ENCODE results near the gene KDSR. TPM values are rescaled to one million over a fixed set of nuclear protein-coding genes. Genes with fewer than 3 reads are reported as not detected.

Gene KDSR
- total RNA-seq, 6 experiments from 2014 or later: 46.7 to 69.4 (median 57.1) TPM

DNA sequence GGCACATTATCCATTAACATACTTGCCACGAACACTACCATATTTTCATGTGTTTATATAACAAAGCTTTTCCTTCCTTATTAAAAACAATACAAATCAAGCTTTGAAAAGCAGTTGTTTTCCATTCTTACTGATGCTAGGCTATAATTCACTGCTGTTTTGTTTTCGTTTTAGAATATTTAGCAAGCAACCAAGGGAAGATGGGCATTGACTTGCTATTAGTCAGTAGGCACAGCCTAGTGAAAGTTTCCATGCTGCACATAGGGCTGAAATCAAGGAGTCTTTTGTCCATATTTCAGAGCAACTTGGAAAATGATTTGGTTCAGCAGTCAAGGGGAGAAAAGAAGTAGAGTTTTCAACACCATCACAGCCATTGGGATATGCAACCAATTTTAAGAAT, 78.7 kb downstream of the KDSR start:
- Mint-ChIP-seq H3K36me3 (ENCODE audit: low read depth) (no peaks in the 10 kb centered on the region), H3K27ac (no peak overlapping the region), H3K27me3 (ENCODE audit: insufficient read depth) (peaks cover 30% of the 10 kb centered on the region), H3K4me3 (no peak overlapping the region), H3K9me3 (no peaks in the 10 kb centered on the region), H3K4me1 (ENCODE audit: low read depth) (no peaks in the 10 kb centered on the region)
- TF ChIP-seq, protein P1, sequence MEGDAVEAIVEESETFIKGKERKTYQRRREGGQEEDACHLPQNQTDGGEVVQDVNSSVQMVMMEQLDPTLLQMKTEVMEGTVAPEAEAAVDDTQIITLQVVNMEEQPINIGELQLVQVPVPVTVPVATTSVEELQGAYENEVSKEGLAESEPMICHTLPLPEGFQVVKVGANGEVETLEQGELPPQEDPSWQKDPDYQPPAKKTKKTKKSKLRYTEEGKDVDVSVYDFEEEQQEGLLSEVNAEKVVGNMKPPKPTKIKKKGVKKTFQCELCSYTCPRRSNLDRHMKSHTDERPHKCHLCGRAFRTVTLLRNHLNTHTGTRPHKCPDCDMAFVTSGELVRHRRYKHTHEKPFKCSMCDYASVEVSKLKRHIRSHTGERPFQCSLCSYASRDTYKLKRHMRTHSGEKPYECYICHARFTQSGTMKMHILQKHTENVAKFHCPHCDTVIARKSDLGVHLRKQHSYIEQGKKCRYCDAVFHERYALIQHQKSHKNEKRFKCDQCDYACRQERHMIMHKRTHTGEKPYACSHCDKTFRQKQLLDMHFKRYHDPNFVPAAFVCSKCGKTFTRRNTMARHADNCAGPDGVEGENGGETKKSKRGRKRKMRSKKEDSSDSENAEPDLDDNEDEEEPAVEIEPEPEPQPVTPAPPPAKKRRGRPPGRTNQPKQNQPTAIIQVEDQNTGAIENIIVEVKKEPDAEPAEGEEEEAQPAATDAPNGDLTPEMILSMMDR (IDR thresholded peaks at IDR 0.05): no peak
- DNase-seq: no peak

DNA sequence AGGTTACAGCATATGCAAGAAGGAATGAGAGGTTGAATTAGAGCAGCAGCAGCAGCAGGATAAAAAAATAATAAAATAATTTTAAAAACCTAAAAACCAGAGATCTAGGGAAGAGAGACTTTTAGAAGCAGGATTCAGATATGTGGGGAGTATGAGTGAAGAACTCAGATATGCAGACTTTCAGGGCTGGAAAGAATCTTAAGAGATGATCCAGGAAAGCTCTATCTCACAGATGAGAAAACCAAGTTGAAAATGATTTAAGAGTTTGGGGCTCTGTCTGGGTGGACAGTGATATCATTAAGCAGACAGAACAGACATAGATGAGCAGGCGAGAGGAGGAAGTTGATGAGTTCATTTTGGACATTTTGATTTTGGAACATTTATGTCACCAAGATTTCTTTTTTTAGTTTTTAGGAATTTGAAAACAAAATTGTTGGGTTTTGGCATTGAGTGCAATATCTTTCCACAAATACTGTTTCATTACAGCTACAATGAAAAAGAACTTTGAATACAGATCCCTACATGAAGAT, 79.2 kb downstream of the KDSR start:
- H3K36me3 Mint-ChIP-seq (ENCODE audit: low read depth): no peaks in the 10 kb centered on the region
- H3K27me3 Mint-ChIP-seq (ENCODE audit: insufficient read depth): peaks cover 30% of the 10 kb centered on the region
- no peak overlapping the region for H3K4me3 Mint-ChIP-seq
- DNase-seq: no peak
- no peak overlapping the region for H3K27ac Mint-ChIP-seq
- no peaks in the 10 kb centered on the region for H3K9me3 Mint-ChIP-seq
- TF ChIP-seq, protein P1 (IDR thresholded peaks at IDR 0.05): no peak
- no peaks in the 10 kb centered on the region for H3K4me1 Mint-ChIP-seq (ENCODE audit: low read depth)

GRCh38 chr18:63286926-63287325, 80.1 kb downstream of the KDSR start:
- TF ChIP-seq, protein P1 (IDR thresholded peaks at IDR 0.05): no peak
- no peaks in the 10 kb centered on the region for H3K36me3 Mint-ChIP-seq (ENCODE audit: low read depth)
- no peaks in the 10 kb centered on the region for H3K9me3 Mint-ChIP-seq
- no peak overlapping the region for H3K4me3 Mint-ChIP-seq
- H3K27me3 Mint-ChIP-seq (ENCODE audit: insufficient read depth): peaks cover 30% of the 10 kb centered on the region
- DNase-seq: no peak
- no peak overlapping the region for H3K27ac Mint-ChIP-seq
- no peaks in the 10 kb centered on the region for H3K4me1 Mint-ChIP-seq (ENCODE audit: low read depth)

GRCh38 chr18:63284827-63285733, 81.9 kb downstream of the KDSR start:
- H3K36me3 Mint-ChIP-seq (ENCODE audit: low read depth): no peaks in the 10 kb centered on the region
- H3K9me3 Mint-ChIP-seq: no peaks in the 10 kb centered on the region
- H3K4me1 Mint-ChIP-seq (ENCODE audit: low read depth): no peaks in the 10 kb centered on the region
- no peak overlapping the region for H3K27ac Mint-ChIP-seq
- peaks cover 30% of the 10 kb centered on the region; the same call in 1 of the 2 replicates for H3K27me3 Mint-ChIP-seq (ENCODE audit: insufficient read depth)
- no peak overlapping the region for H3K4me3 Mint-ChIP-seq
- TF ChIP-seq, protein P1 (IDR thresholded peaks at IDR 0.05): no peak
- DNase-seq: no peak

- Mint-ChIP-seq H3K4me3 (no peak overlapping the region), H3K9me3 (no peaks in the 10 kb centered on the region), H3K4me1 (ENCODE audit: low read depth) (no peaks in the 10 kb centered on the region), H3K27me3 (ENCODE audit: insufficient read depth) (peaks cover 34% of the 10 kb centered on the region; the same call in 1 of the 2 replicates), H3K36me3 (ENCODE audit: low read depth) (no peaks in the 10 kb centered on the region), H3K27ac (no peak overlapping the region)
- TF ChIP-seq, protein P1 (IDR thresholded peaks at IDR 0.05): no peak
- no peak for DNase-seq
These were observed 82.7 kb downstream of the KDSR start for GRCh38 chr18:63284173-63284799.

Measured in HFFc6 (cell line).